Glutamatergic neuron (in vitro differentiated cells): Measurements from ENCODE around the gene GPR32. TPM values are rescaled to one million over a fixed set of nuclear protein-coding genes. Genes with fewer than 3 reads are reported as not detected.

Source experiments
- DNase-seq: peaks from one replicate; pipeline ENCODE4 v3.0.0; 2022
- H3K27ac Mint-ChIP-seq: one replicate; pipeline ENCODE4 v1.8.0; 2020; ENCODE audit warnings: mild to moderate bottlenecking, mixed read lengths, inconsistent platforms; ENCODE audit not compliant: unreplicated experiment
- H3K27me3 Mint-ChIP-seq: one replicate; pipeline ENCODE4 v1.8.0; 2020; ENCODE audit warnings: mild to moderate bottlenecking, moderate library complexity, mixed read lengths, inconsistent platforms; ENCODE audit not compliant: unreplicated experiment
- H3K36me3 Mint-ChIP-seq: one replicate; pipeline ENCODE4 v1.8.0; 2020; ENCODE audit warnings: mild to moderate bottlenecking, mixed read lengths, inconsistent platforms; ENCODE audit not compliant: unreplicated experiment
- H3K4me1 Mint-ChIP-seq: one replicate; pipeline ENCODE4 v1.8.0; 2020; ENCODE audit warnings: mild to moderate bottlenecking, low read depth, mixed read lengths, inconsistent platforms; ENCODE audit not compliant: unreplicated experiment
- H3K4me3 Mint-ChIP-seq: one replicate; pipeline ENCODE4 v1.8.0; 2020; ENCODE audit warnings: mild to moderate bottlenecking, mixed read lengths, inconsistent platforms; ENCODE audit not compliant: unreplicated experiment
- H3K9me3 Mint-ChIP-seq: one replicate; pipeline ENCODE4 v1.8.0; 2020; ENCODE audit warnings: mild to moderate bottlenecking, moderate library complexity, mixed read lengths, inconsistent platforms; ENCODE audit not compliant: unreplicated experiment
- CTCF ChIP-seq: fragments of 200-600 bp; sonication (generic); IDR thresholded peaks from one replicate; pipeline ENCODE4 v1.5.0; 2021; ENCODE audit not compliant: partially characterized antibody, unreplicated experiment
- total RNA-seq: library from RNA; stranded (reverse); fragmentation: NEBNext Ultra II Directional; extraction: Animal tissue kit (Norgen Biotek cat#: 25700); gene quantifications from one replicate; pipeline ENCODE4 v1.2.1, GENCODE V29; 2021; ENCODE audit not compliant: unreplicated experiment

The GPR32 gene
- total RNA-seq, 1 donor from 2014 or later: not detected

GRCh38 chr19:50728084-50728737 lies 42.1 kb upstream of the GPR32 start:
- peaks cover 10% of the 10 kb centered on the region for H3K9me3 Mint-ChIP-seq

GRCh38 chr19:50729894-50730293 lies 40.4 kb upstream of the GPR32 start:
- DNase-seq: no peak
- H3K9me3 Mint-ChIP-seq: peaks cover 7% of the 10 kb centered on the region
- H3K36me3 Mint-ChIP-seq: no peaks in the 10 kb centered on the region
- H3K4me3 Mint-ChIP-seq: no peak overlapping the region
- TF ChIP-seq CTCF: no peak
- no peak overlapping the region for H3K27ac Mint-ChIP-seq
- H3K4me1 Mint-ChIP-seq: peaks cover 10% of the 10 kb centered on the region
- peaks cover 7% of the 10 kb centered on the region for H3K27me3 Mint-ChIP-seq

More at GRCh38 chr19:50728084-50728737, 42.1 kb upstream of the GPR32 start:
- peak overlapping the region; percentile 70 for H3K27ac Mint-ChIP-seq
- no peaks in the 10 kb centered on the region for H3K36me3 Mint-ChIP-seq
- peak overlapping the region; percentile 78 for H3K4me3 Mint-ChIP-seq
- peak; percentile 95 for DNase-seq
- TF ChIP-seq CTCF: no peak
- H3K4me1 Mint-ChIP-seq: peaks cover 12% of the 10 kb centered on the region
- peaks cover 13% of the 10 kb centered on the region for H3K27me3 Mint-ChIP-seq

- no peak for DNase-seq
- Mint-ChIP-seq H3K4me1 (peaks cover 3% of the 10 kb centered on the region), H3K4me3 (no peak overlapping the region), H3K9me3 (no peaks in the 10 kb centered on the region), H3K27me3 (peaks cover 2% of the 10 kb centered on the region), H3K27ac (no peak overlapping the region), H3K36me3 (no peaks in the 10 kb centered on the region)
- no peak for TF ChIP-seq CTCF
Measured at GRCh38 chr19:50735869-50736268, 34.4 kb upstream of the GPR32 start.

- Mint-ChIP-seq H3K36me3 (no peaks in the 10 kb centered on the region), H3K27ac (no peak overlapping the region), H3K27me3 (peaks cover 2% of the 10 kb centered on the region), H3K4me1 (peaks cover 3% of the 10 kb centered on the region), H3K9me3 (no peaks in the 10 kb centered on the region), H3K4me3 (no peak overlapping the region)
- no peak for DNase-seq
- TF ChIP-seq CTCF: no peak
Measured at GRCh38 chr19:50736338-50736737, 33.9 kb upstream of the GPR32 start.

GRCh38 chr19:50739132-50739913 lies 30.9 kb upstream of the GPR32 start:
- DNase-seq: no peak
- peak overlapping the region; percentile 46 for H3K4me3 Mint-ChIP-seq
- no peak for TF ChIP-seq CTCF
- no peaks in the 10 kb centered on the region for H3K9me3 Mint-ChIP-seq
- H3K27ac Mint-ChIP-seq: peak overlapping the region; percentile 21
- H3K4me1 Mint-ChIP-seq: peaks cover 3% of the 10 kb centered on the region
- peaks cover 2% of the 10 kb centered on the region for H3K27me3 Mint-ChIP-seq
- H3K36me3 Mint-ChIP-seq: no peaks in the 10 kb centered on the region
